Muscle layer of colon (tissue), 2 donors: ENCODE results near the gene LSR.
"Not testable (repeated sequence)": the region's sequence is repeated elsewhere in the genome, so short reads cannot be mapped to it uniquely, and the experiment has no call there.

Source experiments
- H3K27ac ChIP-seq: one replicate; pipeline ENCODE4 v1.7.0; 2013; ENCODE audit warnings: low read depth, mild to moderate bottlenecking, low read length, moderate library complexity
- H3K27me3 ChIP-seq, 2 donors: one replicate each; pipeline ENCODE4 v1.7.0; 2013; ENCODE audit warnings: low read length in 2 of 2, mild to moderate bottlenecking in 2 of 2; ENCODE audit not compliant: insufficient read depth in 2 of 2, control insufficient read depth in 1 of 2
- H3K36me3 ChIP-seq: one replicate; pipeline ENCODE4 v1.7.0; 2013; ENCODE audit warnings: mild to moderate bottlenecking, low read length; ENCODE audit not compliant: insufficient read depth
- H3K4me1 ChIP-seq: one replicate; pipeline ENCODE4 v1.7.0; 2013; ENCODE audit warnings: mild to moderate bottlenecking, low read length; ENCODE audit not compliant: insufficient read depth
- H3K4me3 ChIP-seq, 2 donors: one replicate each; pipeline ENCODE4 v1.7.0; 2013; ENCODE audit warnings: low read length in 2 of 2, low read depth in 1 of 2, mild to moderate bottlenecking in 1 of 2, moderate library complexity in 1 of 2
- H3K9ac ChIP-seq: one replicate; pipeline ENCODE4 v1.7.0; 2013; ENCODE audit warnings: low read length
- H3K9me3 ChIP-seq: one replicate; pipeline ENCODE4 v1.7.0; 2013; ENCODE audit warnings: mild to moderate bottlenecking, low read length
- donor health status: abdominal sarcoma.
- donor health status: Adenocarcinoma of cecum.

Gene LSR

GRCh38 chr19:35273686-35274259 is 25.0 kb downstream of the LSR start:
- Histone ChIP-seq H3K4me3 (no peak overlapping the region), H3K27me3 (no peaks in the 10 kb centered on the region), H3K36me3 (peaks cover 71% of the 10 kb centered on the region), H3K9ac (no peak overlapping the region), H3K9me3 (no peaks in the 10 kb centered on the region), H3K4me1 (peaks cover 12% of the 10 kb centered on the region), H3K27ac (no peak overlapping the region)

- Histone ChIP-seq H3K36me3 (peaks cover 75% of the 10 kb centered on the region), H3K9ac (no peak overlapping the region), H3K4me1 (peaks cover 12% of the 10 kb centered on the region), H3K9me3 (no peaks in the 10 kb centered on the region), H3K27ac (no peak overlapping the region), H3K27me3 (no peaks in the 10 kb centered on the region), H3K4me3 (no peak overlapping the region)
Observed at GRCh38 chr19:35274323-35274722, 25.5 kb downstream of the LSR start.

DNA sequence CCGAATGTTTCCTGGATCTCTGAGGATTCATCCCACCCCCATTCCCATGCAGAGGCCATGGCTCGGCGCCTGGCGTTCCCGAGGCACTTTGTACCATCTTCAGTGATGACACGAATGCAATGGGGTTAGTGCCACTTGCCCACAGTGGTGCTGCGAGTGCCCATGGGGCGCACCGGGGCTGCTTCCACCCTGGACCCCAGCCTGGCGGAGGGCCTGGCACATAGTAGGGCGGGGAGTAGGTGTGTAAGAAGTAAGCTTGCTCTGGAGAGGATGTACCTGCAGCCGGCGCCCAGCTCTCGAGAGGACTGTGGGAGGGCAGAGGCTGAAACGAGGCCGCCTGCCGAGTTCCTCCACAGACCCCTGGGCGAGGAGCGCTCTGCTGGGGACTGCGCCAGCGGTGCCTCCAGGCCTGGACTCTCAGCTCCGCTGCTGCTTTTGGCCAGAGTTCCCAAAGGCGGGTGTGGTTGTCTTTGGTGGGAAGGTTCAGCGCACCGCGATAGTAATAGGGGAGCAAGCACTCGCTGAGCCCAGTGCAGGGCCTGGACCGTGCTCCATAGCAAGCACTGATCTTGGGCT is 28.0 kb downstream of the LSR start:
- peaks cover 2% of the 10 kb centered on the region for H3K4me1 ChIP-seq
- H3K9ac ChIP-seq = no peak overlapping the region
- H3K36me3 ChIP-seq = peaks cover 65% of the 10 kb centered on the region
- no peak overlapping the region for H3K27ac ChIP-seq
- H3K4me3 ChIP-seq = no peak overlapping the region
- peaks cover 0 to under 1% of the 10 kb centered on the region in 2 donors for H3K27me3 ChIP-seq
- H3K9me3 ChIP-seq = no peaks in the 10 kb centered on the region

DNA sequence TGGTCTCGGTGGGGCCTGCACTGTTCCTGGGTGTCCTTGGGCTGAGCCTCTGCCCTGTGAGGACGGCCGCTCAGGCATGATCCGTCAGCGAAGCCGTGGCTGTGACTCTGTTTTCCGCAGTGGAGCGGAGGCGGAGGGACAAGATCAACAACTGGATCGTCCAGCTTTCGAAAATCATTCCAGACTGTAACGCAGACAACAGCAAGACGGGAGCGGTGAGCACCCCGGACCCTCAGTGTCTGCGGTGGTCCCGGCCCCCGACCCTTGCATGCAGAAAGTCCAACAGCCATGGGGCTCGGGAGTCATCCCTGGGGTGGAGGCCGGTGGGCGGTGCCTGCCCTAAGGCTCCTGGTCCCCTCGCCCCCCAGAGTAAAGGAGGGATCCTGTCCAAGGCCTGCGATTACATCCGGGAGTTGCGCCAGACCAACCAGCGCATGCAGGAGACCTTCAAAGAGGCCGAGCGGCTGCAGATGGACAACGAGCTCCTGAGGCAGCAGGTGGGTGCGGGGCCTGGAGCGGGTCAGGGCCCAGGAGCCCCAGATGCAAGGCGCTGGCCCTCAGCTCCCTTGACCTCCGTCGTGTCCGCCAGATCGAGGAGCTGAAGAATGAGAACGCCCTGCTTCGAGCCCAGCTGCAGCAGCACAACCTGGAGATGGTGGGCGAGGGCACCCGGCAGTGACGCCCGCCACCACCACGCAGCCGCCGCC is 29.9 kb downstream of the LSR start:
- Histone ChIP-seq H3K27ac (no peak overlapping the region), H3K36me3 (peaks cover 49% of the 10 kb centered on the region)

GRCh38 chr19:35279374-35279773 is 30.6 kb downstream of the LSR start:
- no peak overlapping the region for H3K9ac ChIP-seq
- peaks cover 0 to 14% of the 10 kb centered on the region in 2 donors for H3K27me3 ChIP-seq
- no peaks in the 10 kb centered on the region for H3K9me3 ChIP-seq
- peaks cover 43% of the 10 kb centered on the region for H3K36me3 ChIP-seq
- no peaks in the 10 kb centered on the region for H3K4me1 ChIP-seq
- no peak overlapping the region for H3K4me3 ChIP-seq
- no peak overlapping the region for H3K27ac ChIP-seq

More for the DNA sequence above, 29.9 kb downstream of the LSR start:
- Histone ChIP-seq H3K9ac (no peak overlapping the region), H3K4me1 (no peaks in the 10 kb centered on the region), H3K9me3 (no peaks in the 10 kb centered on the region), H3K27me3 (peaks cover 0 to 14% of the 10 kb centered on the region in 2 donors), H3K4me3 (no peak overlapping the region)

DNA sequence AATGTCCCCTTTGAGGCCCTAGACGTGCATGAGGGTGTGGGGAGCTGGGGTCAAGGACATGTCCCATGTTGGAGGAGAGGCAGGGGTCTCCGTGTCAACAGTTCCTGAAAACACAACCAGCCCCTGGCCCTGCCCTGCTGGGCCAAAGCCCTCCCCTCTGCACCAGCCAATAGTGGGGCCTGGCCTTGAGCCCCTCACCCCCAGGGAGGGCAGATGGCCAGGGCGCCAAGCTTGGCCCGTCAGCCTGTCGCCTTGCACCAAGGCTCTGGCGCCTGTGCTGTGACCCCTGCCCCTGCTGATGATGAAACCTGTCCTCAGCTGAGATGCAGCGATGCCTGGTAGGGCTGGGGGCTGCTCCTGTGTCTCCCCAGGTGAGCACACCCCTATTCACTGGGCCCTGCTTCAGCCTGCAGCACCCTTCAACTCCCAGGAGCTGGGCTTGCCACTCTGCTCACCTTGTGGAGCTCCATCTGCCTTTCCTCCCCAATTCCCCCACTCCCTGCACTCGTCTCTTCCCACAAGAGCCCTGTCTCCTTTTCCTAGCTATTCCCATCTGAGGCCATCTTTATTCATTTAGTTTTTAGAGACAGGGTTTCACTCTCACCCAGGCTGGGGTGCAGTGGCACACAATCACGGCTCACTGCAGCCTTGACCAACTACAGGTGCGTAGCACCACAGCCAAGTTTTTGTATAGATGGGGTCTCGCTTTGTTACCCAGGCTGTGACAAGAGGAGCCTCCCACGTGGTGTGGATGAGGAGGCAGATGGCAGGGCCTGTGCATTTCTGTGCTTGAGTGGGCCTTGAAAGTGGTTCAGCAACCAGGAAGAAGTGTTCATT is 31.4 kb downstream of the LSR start:
- Histone ChIP-seq H3K4me1 (no peaks in the 10 kb centered on the region), H3K27me3 (peaks cover 0 to 19% of the 10 kb centered on the region in 2 donors), H3K36me3 (peaks cover 36% of the 10 kb centered on the region), H3K4me3 (no peak overlapping the region), H3K27ac (no peak overlapping the region), H3K9ac (no peak overlapping the region), H3K9me3 (no peaks in the 10 kb centered on the region)

DNA sequence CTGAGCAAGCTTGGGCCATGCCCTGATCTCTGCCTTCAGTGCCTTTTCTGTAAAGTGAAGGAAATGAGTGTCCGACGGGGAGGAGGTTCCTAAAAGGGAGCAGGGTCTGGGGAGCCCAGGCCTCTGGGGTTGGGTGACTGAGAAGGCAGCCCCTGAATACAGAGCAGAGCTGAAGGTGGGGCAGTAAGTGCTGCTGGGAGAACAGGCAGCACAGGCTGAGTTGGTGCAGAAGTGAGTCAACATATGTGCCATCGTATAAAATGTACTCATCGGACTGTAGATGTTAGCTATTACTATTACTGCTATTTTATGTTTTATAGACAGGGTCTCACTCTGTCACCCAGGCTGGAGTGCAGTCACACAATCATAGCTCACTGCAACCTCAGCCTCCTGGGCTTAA is 32.5 kb downstream of the LSR start:
- Histone ChIP-seq H3K27me3 (peaks cover 0 to 19% of the 10 kb centered on the region in 2 donors), H3K9me3 (no peaks in the 10 kb centered on the region), H3K9ac (no peak overlapping the region), H3K4me1 (no peaks in the 10 kb centered on the region), H3K27ac (no peak overlapping the region), H3K36me3 (peaks cover 25% of the 10 kb centered on the region), H3K4me3 (no peak overlapping the region)

DNA sequence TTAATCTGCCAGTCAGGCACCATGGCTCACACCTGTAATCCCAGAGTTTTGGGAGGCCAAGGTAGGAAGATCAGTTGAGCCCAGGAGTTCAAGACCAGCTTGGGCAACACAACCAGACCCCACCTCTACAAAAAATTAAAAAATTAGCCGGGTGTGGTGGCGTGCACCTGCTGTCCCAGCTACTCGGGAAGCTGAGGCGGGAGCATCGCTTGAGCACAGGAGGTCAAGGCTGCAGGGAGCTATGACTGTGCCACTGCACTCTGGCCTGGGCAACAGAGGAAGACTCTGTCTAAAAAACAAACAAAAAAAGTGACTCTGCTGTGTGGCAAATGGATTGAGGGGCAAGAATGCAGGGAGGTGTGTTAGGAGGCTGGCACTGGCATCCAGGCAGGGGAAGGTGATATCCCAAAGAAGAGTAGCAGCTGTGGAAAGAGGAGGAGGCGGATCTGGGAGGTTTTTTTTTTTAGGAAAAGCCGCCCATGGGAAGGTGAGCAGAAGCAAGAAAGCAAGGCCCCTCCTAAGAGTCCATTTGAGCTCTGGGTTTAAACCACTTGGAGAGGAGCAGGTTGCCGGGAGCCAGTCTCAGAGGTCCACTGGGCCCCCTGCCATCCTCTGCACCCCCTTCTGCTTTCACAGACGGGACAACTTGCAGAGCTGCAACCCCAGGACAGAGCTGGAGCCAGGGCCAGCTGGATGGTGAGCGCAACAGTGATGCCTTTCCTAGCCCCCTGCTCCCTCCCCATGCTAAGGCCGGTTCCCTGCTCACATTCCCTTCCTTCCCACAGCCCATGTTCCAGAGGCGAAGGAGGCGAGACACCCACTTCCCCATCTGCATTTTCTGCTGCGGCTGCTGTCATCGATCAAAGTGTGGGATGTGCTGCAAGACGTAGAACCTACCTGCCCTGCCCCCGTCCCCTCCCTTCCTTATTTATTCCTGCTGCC is 35.6 kb downstream of the LSR start:
- Histone ChIP-seq H3K9me3 (no peaks in the 10 kb centered on the region), H3K36me3 (peaks cover 6% of the 10 kb centered on the region), H3K4me3 (no peak overlapping the region), H3K4me1 (no peaks in the 10 kb centered on the region), H3K27me3 (peaks cover 0 to 19% of the 10 kb centered on the region in 2 donors), H3K9ac (no peak overlapping the region), H3K27ac (no peak overlapping the region)

DNA sequence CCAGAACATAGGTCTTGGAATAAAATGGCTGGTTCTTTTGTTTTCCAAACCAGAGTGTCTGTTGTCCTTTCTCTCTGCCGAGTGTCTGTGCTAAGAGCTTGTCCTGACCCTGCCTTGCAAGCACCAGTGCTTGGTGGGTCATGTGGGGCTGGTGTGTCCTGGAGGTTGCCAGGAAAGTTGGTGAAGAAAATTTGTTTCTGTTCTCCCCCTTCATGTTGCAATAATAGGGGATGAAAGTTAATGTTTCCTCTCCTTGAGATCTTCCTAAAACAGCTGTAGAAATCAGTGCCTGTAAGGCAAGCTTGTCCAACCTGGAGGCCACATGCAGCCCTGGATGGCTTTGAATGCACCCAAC is 36.3 kb downstream of the LSR start:
- no peak overlapping the region for H3K4me3 ChIP-seq
- peaks cover 0 to 19% of the 10 kb centered on the region in 2 donors for H3K27me3 ChIP-seq
- no peak overlapping the region for H3K9ac ChIP-seq
- no peaks in the 10 kb centered on the region for H3K36me3 ChIP-seq
- H3K9me3 ChIP-seq = no peaks in the 10 kb centered on the region
- H3K27ac ChIP-seq = no peak overlapping the region
- no peaks in the 10 kb centered on the region for H3K4me1 ChIP-seq

DNA sequence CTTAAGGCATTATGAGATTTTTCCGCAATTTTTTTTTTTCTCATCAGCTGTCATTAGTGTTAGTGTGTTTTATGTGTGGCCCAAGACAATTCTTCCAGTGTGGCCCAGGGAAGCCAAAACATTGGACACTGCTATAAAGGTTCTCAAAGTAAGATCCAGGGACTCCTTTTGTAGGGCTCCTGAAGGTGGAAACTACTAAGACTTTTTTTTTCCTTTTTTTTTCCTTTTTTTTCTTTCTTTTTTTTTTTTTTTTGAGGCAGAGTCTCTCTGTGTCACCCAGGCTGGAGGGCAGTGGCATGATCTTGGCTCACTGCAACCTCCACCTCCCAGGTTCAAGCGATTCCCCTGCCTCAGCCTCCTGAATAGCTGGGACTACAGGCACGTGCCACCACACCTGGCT is 36.7 kb downstream of the LSR start:
- H3K27ac ChIP-seq, H3K9me3 ChIP-seq, H3K9ac ChIP-seq, H3K4me1 ChIP-seq, H3K4me3 ChIP-seq, H3K36me3 ChIP-seq: not testable (repeated sequence)
- H3K27me3 ChIP-seq = peaks cover 0 to 19% of the 10 kb centered on the region in 2 donors
